Activated effector memory CD4-positive, alpha-beta T cell treated with Interleukin-2 at 50 U/mL for 16 hours (primary cell): ENCODE data around the gene BMS1.
"Not testable (repeated sequence)": the region's sequence is repeated elsewhere in the genome, so short reads cannot be mapped to it uniquely, and the experiment has no call there.

Experiments
- DNase-seq: peaks from one replicate; pipeline ENCODE4 v3.0.0-alpha.2; 2020

BMS1 gene

GRCh38 chr10:42802876-42803275 lies 20.3 kb downstream of the BMS1 start:
- DNase-seq, result no peak

- DNase-seq, result no peak
Measured at GRCh38 chr10:42809676-42810075, 27.1 kb downstream of the BMS1 start.

- no peak for DNase-seq
Measured at GRCh38 chr10:42812028-42812427, 29.4 kb downstream of the BMS1 start.

- DNase-seq, result not testable (repeated sequence)
Measured at GRCh38 chr10:42813989-42814687, 31.5 kb downstream of the BMS1 start.

GRCh38 chr10:42816334-42816733 lies 33.7 kb downstream of the BMS1 start:
- DNase-seq, result not testable (repeated sequence)

DNA sequence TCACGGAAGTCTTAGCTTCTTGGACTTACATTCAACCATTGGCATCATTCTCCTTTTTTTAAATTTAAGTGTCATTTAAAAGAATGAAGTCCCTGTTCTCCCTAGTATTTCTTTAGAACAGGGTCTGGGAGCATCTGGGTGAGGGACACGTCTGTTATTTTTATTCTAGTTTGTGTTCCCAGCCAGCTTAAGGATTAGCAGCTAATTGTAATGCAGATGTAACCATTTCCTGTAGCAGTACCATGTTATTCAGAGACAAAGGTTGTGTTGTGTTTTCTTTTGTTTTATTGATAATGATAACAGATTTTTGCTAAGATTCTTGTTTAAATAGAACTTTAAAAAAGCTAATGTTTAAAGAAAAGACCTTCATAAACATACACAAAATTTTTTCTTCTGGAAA lies 34.3 kb downstream of the BMS1 start:
- DNase-seq, result no peak

DNA sequence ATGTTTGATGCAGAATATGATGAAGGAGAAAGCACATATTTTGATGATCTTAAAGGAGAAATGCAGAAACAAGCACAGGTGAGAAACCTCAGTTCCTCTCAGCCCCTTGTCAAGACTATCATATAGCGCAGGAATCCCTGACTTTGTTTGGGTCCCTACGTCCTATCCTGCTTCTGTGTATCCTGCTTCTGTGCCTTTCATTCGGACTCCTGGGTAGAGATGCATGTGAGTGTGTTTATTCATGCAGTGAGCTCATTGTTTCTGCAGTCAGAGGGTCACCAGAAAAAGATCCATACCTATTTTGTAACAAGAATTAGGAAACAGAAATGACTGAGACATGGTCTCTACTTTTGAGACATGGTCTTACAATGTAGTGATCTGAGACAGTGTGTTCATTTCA lies 34.8 kb downstream of the BMS1 start:
- DNase-seq, result not testable (repeated sequence)

GRCh38 chr10:42826759-42827158 lies 44.2 kb downstream of the BMS1 start:
- DNase-seq, result not testable (repeated sequence)

DNA sequence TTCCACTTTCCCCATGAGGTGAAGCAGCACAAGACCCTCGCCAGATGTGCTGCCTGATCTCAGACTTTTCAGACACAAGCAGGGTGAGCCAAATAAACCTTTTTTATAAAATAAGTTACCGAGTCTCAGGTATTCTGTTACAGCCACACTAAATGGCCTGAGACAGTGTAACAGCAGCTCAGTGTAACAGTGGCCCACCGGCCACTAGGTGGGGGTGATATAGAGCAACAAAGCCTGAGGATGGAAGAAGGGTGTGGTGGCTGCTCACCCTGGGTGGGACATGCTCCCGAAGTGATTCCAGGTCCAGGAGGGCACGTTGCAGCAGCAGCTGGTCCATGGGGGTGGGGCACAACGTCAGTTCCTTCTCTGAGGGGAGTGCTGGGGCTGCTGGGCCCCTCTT lies 44.6 kb downstream of the BMS1 start:
- DNase-seq, result no peak

DNA sequence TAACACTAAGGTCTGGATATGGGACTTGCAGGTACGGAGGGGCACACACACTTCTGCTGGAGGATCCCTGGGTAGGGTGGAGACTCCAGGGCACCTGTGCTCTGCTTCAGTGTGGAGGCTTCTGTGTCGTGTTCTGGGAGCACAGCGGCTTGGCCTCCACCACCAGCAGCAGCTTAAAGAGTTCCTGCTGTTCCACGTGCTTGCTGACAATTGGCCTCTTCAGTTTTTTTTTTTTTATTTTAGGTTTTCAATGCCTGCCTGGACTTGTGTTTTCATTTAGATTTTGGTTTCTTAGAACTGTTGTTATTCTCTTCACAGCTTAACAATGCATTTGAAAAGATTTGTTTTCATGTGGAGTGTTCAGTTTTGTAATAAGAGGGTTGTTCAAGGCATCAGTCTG lies 45.8 kb downstream of the BMS1 start:
- not testable (repeated sequence) for DNase-seq

DNA sequence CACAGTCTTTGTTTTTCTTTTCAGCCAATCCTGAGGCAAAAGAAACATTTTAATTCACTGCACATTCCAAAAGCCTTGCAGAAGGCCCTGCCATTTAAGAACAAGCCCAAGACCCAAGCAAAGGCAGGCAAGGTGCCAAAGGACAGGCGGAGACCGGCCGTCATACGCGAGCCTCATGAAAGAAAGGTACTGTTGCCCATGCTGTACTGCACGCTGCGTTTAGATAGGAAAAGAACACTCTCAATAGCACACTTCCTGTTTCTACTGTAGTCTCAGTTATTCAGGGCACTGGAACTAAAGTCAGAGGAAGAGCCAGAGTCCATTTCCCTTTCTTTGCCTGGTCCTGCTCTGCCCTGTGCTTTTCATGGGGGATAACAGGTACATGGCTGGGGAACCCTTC lies 47.6 kb downstream of the BMS1 start:
- DNase-seq, result no peak

- no peak for DNase-seq
Measured at GRCh38 chr10:42836096-42836495, 53.5 kb downstream of the BMS1 start.

GRCh38 chr10:42836771-42837468 lies 54.3 kb downstream of the BMS1 start:
- DNase-seq, result no peak

DNA sequence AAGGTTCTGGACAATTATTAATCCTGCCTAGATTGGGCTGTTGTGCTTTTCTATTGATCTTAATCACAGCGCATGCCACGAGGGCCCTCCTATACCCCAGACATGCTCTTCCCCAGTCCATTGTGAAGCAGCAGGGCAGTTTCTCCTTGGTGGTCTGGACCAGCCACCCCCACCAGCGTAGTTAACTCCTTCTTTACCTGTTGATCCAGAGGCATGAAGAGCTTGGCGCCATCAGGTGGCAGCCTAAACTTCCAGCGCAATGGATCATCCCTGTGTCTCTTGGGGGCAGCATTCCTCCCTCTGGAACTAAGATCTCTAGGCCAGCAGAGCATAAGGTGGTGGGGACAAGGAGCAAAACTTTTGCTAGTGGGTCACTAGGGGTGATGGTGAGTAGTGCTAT lies 62.2 kb downstream of the BMS1 start:
- DNase-seq, result not testable (repeated sequence)

- not testable (repeated sequence) for DNase-seq
Measured at GRCh38 chr10:42847261-42847660, 64.7 kb downstream of the BMS1 start.

DNA sequence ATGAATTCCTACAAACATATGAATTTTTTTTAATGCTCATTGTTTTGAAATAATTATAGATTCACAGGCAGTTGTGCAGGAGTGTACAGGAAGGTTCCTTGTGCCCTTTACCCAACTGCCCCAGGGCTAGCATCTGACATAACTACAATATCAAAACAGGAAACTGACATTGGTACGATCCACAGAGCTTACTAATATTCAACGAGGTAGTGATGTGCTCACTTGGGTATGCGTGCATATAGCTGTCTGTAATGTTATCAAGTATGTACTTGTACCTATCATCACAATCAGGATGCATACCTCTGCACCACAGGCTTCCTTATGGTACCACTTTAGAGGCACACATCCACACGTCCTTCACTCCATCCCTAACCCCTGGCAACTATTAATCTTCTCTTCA lies 68.3 kb downstream of the BMS1 start:
- DNase-seq, result no peak

GRCh38 chr10:42859256-42859655 lies 76.7 kb downstream of the BMS1 start:
- no peak for DNase-seq

- DNase-seq, result not testable (repeated sequence)
Measured at GRCh38 chr10:42860016-42860415, 77.4 kb downstream of the BMS1 start.

- not testable (repeated sequence) for DNase-seq
Measured at GRCh38 chr10:42862801-42863200, 80.2 kb downstream of the BMS1 start.

- DNase-seq, result no peak
Measured at GRCh38 chr10:42864575-42864974, 82.0 kb downstream of the BMS1 start.

DNA sequence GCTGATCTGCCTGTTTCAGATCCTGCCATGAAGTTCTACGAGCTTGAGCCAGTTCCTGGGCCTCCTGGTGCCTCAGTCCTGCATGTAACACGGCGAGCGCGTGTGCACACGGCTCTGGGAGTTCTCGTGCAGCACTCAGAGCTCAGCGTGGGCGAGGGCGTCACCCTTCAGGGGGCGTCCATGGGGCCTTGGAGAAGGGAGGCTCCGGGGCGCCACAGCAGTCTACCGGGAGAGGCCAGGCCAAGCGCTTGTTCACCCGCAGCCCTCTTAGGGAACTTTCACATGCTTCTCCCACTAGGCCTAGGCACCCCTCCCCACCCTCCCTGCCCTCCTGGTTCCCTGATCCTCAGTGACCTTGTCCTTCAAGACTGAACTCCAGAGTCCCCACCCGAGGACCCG lies 83.1 kb downstream of the BMS1 start:
- no peak for DNase-seq

- DNase-seq, result peak; percentile 3
Measured at GRCh38 chr10:42866115-42866995, 83.8 kb downstream of the BMS1 start.

- DNase-seq, result no peak
Measured at GRCh38 chr10:42867571-42867970, 85.0 kb downstream of the BMS1 start.

GRCh38 chr10:42868530-42868929 lies 85.9 kb downstream of the BMS1 start:
- no peak for DNase-seq
